SU-DHL-6 (cell line): ENCODE measurements around the gene RBM4B.

Source experiments
- H2AFZ ChIP-seq: fragments of 200-600 bp; sonication (generic); 2 replicates; pipeline ENCODE4 v1.6.1; 2014; ENCODE audit warnings: low read depth, mild to moderate bottlenecking, moderate library complexity, mixed read lengths, antibody characterized with exemption, low read length; ENCODE audit not compliant: severe bottlenecking
- H3F3A ChIP-seq: fragments of 200-600 bp; shearing (Covaris generic); 2 replicates; pipeline ENCODE4 v1.6.0; 2016; ENCODE audit warnings: antibody characterized with exemption, mild to moderate bottlenecking; ENCODE audit not compliant: insufficient read depth
- H3K27ac ChIP-seq: fragments of 200-600 bp; sonication (generic); 2 replicates; pipeline ENCODE4 v1.5.1; 2016; ENCODE audit warnings: low read depth, mild to moderate bottlenecking, low read length, moderate library complexity, mixed read lengths
- H3K27me3 ChIP-seq: fragments of 200-600 bp; sonication (generic), shearing (Covaris generic); 2 replicates; pipeline ENCODE4 v1.6.0; 2014; ENCODE audit warnings: mild to moderate bottlenecking, low read length
- H3K36me3 ChIP-seq: fragments of 200-600 bp; sonication (generic); 2 replicates; pipeline ENCODE4 v1.6.1; 2014; ENCODE audit warnings: mild to moderate bottlenecking, low read length, mixed read lengths
- H3K4me2 ChIP-seq: fragments of 300-600, 200-600 bp; shearing (Covaris generic), sonication (generic); 2 replicates; pipeline ENCODE4 v1.6.0; 2014; ENCODE audit warnings: low read length, low read depth, mild to moderate bottlenecking; ENCODE audit not compliant: poor library complexity, severe bottlenecking
- H3K4me3 ChIP-seq: fragments of 200-600 bp; sonication (generic); 2 replicates; pipeline ENCODE4 v1.5.1; 2014; ENCODE audit warnings: antibody characterized with exemption, low read length, mild to moderate bottlenecking, mixed read lengths; ENCODE audit not compliant: insufficient read depth, poor library complexity, severe bottlenecking
- H3K79me2 ChIP-seq: fragments of 200-600 bp; sonication (generic); 2 replicates; pipeline ENCODE4 v1.6.1; 2014; ENCODE audit warnings: mild to moderate bottlenecking, low read length, moderate library complexity; ENCODE audit not compliant: insufficient read depth
- H3K9ac ChIP-seq: fragments of 200-600 bp; sonication (generic); 2 replicates; pipeline ENCODE4 v1.7.0; 2014; ENCODE audit warnings: mild to moderate bottlenecking, low read length
- H3K9me2 ChIP-seq: fragments of 200-600 bp; sonication (generic); replicated peaks from 2 replicates; pipeline ENCODE4 v1.6.1; 2014; ENCODE audit warnings: low read length; ENCODE audit not compliant: insufficient read depth
- H3K9me3 ChIP-seq: fragments of 200-600 bp; sonication (generic); 2 replicates; pipeline ENCODE4 v1.6.1; 2014; ENCODE audit warnings: low read length, mixed read lengths; ENCODE audit not compliant: insufficient read depth
- H4K20me1 ChIP-seq: fragments of 200-600 bp; sonication (generic); 2 replicates; pipeline ENCODE4 v1.6.1; 2014; ENCODE audit warnings: low read depth, mild to moderate bottlenecking, antibody characterized with exemption, low read length, moderate library complexity, mixed read lengths
- CTCF ChIP-seq: fragments of 200-600 bp; sonication (generic); IDR thresholded peaks from one replicate; pipeline ENCODE4 v1.5.1; 2017; ENCODE audit warnings: antibody characterized with exemption, mild to moderate bottlenecking, low read length, moderate library complexity; ENCODE audit not compliant: insufficient read depth, poor library complexity, severe bottlenecking
- EZH2phosphoT487 ChIP-seq: fragments of 200-600 bp; sonication (generic), shearing (Covaris generic); conservative IDR thresholded peaks from 2 replicates; pipeline ENCODE4 v1.6.1; 2018; ENCODE audit warnings: mild to moderate bottlenecking, antibody characterized with exemption, low read length, moderate library complexity, mixed read lengths

Gene RBM4B

GRCh38 chr11:66680966-66681645, 3.4 kb upstream of the RBM4B start:
- Histone ChIP-seq H3K27me3 (no peaks in the 10 kb centered on the region), H3K9ac (no peak overlapping the region), H2AFZ (no peak overlapping the region)

GRCh38 chr11:66676931-66677598, 622 bp downstream of the RBM4B start:
- no peak for TF ChIP-seq EZH2phosphoT487
- no peak for TF ChIP-seq CTCF
- Histone ChIP-seq H4K20me1 (no peaks in the 10 kb centered on the region), H3K9ac (peak overlapping the region; percentile 67), H3K27ac (peak overlapping the region; percentile 87), H3K9me3 (no peaks in the 10 kb centered on the region), H3K4me2 (peak overlapping the region; percentile 90), H2AFZ (peak overlapping the region; percentile 52), H3K36me3 (0 out of 2 replicates have a peak, but pooled peaks cover 4% of the 10 kb centered on the region), H3K79me2 (peaks cover 49% of the 10 kb centered on the region), H3K9me2 (no peaks in the 10 kb centered on the region), H3K4me3 (peak overlapping the region; percentile 58), H3K27me3 (no peaks in the 10 kb centered on the region), H3F3A (peaks cover 33% of the 10 kb centered on the region)

More at GRCh38 chr11:66680966-66681645, 3.4 kb upstream of the RBM4B start:
- Histone ChIP-seq H3K4me3 (no peak overlapping the region), H4K20me1 (no peaks in the 10 kb centered on the region), H3K79me2 (peaks cover 11% of the 10 kb centered on the region), H3K27ac (no peak overlapping the region), H3K36me3 (no peaks in the 10 kb centered on the region), H3K4me2 (no peak overlapping the region), H3F3A (peaks cover 14% of the 10 kb centered on the region), H3K9me3 (no peaks in the 10 kb centered on the region), H3K9me2 (no peaks in the 10 kb centered on the region)
- TF ChIP-seq CTCF: no peak

- Histone ChIP-seq H3K27ac (peak overlapping the region; percentile 46), H3K79me2 (peaks cover 56% of the 10 kb centered on the region), H2AFZ (no peak overlapping the region), H3K9ac (peak overlapping the region; percentile 67), H3K4me2 (peak overlapping the region; percentile 90), H3K4me3 (peak overlapping the region; percentile 42), H3K27me3 (no peaks in the 10 kb centered on the region), H3K9me3 (no peaks in the 10 kb centered on the region), H3K9me2 (no peaks in the 10 kb centered on the region), H3K36me3 (0 out of 2 replicates have a peak, but pooled peaks cover 4% of the 10 kb centered on the region), H3F3A (peaks cover 33% of the 10 kb centered on the region), H4K20me1 (no peaks in the 10 kb centered on the region)
- TF ChIP-seq EZH2phosphoT487: no peak
- no peak for TF ChIP-seq CTCF
Measured at GRCh38 chr11:66676282-66676919, 1.3 kb downstream of the RBM4B start.
